Measurements from ENCODE around the gene EBF4. TPM values are rescaled to one million over a fixed set of nuclear protein-coding genes. Genes with fewer than 3 reads are reported as not detected.

Gene EBF4
- total and polyA plus RNA-seq, 2 of the 8 experiments (the other 6 are each of a cell fraction or from before 2014, with no cell fraction given): 1.2 to 2.9 TPM

DNA sequence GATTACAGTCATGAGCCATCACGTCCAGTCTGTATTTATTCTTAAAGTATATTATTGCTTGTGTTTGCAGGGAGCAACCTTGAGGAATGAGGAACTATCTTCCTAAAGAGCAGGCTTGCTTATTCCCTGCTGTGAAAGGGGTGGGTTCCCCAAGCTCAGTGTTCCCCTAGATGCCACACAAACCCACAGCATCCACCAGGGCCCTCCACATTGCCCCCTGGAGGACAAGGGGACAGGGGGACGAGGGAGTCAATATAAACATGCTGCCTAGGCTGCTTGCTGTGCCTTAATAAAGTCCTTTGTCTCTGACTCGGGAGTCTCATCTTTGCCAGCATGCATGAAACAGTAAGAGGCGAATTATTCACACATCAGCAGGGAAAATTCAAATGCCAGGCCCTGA is 20.6 kb upstream of the EBF4 start:
- TF ChIP-seq TAF1 (IDR thresholded peaks at IDR 0.05; ENCODE audit: low read depth, low read length) (no peak), CTCF (IDR thresholded peaks at IDR 0.05; ENCODE audit: control extremely low read depth in 1 of 3, insufficient read depth in 1 of 3, low read depth in 1 of 3, low read length in 3 of 3) (peak; percentile 69 to 81 (median 80)), RAD21 (IDR thresholded peaks at IDR 0.05 in 1 of 2, conservative IDR thresholded peaks at IDR 0.05 in 1 of 2; ENCODE audit: low read depth in 2 of 2, low read length in 2 of 2) (peak; percentile 20 to 47; a peak in 2 of 4 replicates), CREB1 (IDR thresholded peaks at IDR 0.05) (0 out of 2 replicates have a peak, but pooled peaks have one; percentile 32)
- no peak overlapping the region for H2BK120ac ChIP-seq (replicated peaks; ENCODE audit: low read depth, low read length)
- H4K91ac ChIP-seq (replicated peaks; ENCODE audit: insufficient read length, low read length): no peak overlapping the region
- no peaks in the 10 kb centered on the region for H3K9me3 ChIP-seq (ENCODE audit: insufficient read depth in 2 of 2, low read depth in 1 of 2, low read length in 1 of 2)
- no peak overlapping the region for H3K4me2 ChIP-seq (ENCODE audit: insufficient read depth in 1 of 2, low read depth in 2 of 2, low read length in 2 of 2)
- H3K4ac ChIP-seq (replicated peaks; ENCODE audit: insufficient read length, low read depth, low read length): no peak overlapping the region
- H3K23me2 ChIP-seq (ENCODE audit: low read depth, low read length): no peaks in the 10 kb centered on the region
- H4K5ac ChIP-seq (ENCODE audit: insufficient read length, low read depth, low read length): no peak overlapping the region
- no peak overlapping the region for H2BK15ac ChIP-seq (ENCODE audit: low read length)
- H2BK20ac ChIP-seq (ENCODE audit: low read length): no peak overlapping the region
- no peak overlapping the region for H2BK12ac ChIP-seq (ENCODE audit: low read depth, low read length)
- no peak overlapping the region for H3K23ac ChIP-seq (ENCODE audit: insufficient read length)
- POLR2A ChIA-PET (ENCODE audit: partially characterized antibody): interaction anchor here (0.9 to 28.5 kb wide), 5 partner anchors 9 to 209 kb away, joined by 3 to 463 read pairs (median 15); partner anchors contain the start of genes IDH3B and NOP56
- H3K14ac ChIP-seq (ENCODE audit: insufficient read length): no peak overlapping the region
- peak in 1 of 2 experiments; percentile 72 for DNase-seq (ENCODE audit: low read depth in 1 of 2, low spot score in 2 of 2)
- no peaks in the 10 kb centered on the region for H3K36me3 ChIP-seq (ENCODE audit: control insufficient read depth in 2 of 4, insufficient read depth in 4 of 4, low read length in 3 of 4)
- no peak overlapping the region for H3K4me3 ChIP-seq (ENCODE audit: extremely low read depth in 1 of 4, insufficient read depth in 2 of 4, low read depth in 3 of 4, low read length in 4 of 4)
- H2AK5ac ChIP-seq (ENCODE audit: low read depth, low read length): no peak overlapping the region
- WGBS, 2 experiments (ENCODE audit: extremely low coverage in 1 of 2, insufficient coverage in 1 of 2, insufficient read length in 1 of 2, insufficient replicate concordance in 2 of 2, low coverage in 1 of 2, low lambda C conversion rate in 2 of 2, missing lambda C conversion rate in 1 of 2): 46% methylated on average over 4 of the region's 4 CpGs; no CpG with 5 or more reads in 1 of the 2 experiments
- H3K56ac ChIP-seq (replicated peaks; ENCODE audit: insufficient read length, low read depth, low read length): no peak overlapping the region
- peak overlapping the region in 1 of 4 experiments; percentile 4; a peak in 1 of 7 replicates for H3K9ac ChIP-seq (replicated peaks in 1 of 4; ENCODE audit: extremely low read depth in 1 of 4, low read depth in 3 of 4, low read length in 3 of 4)
- no peaks in the 10 kb centered on the region for H4K20me1 ChIP-seq (replicated peaks in 1 of 2; ENCODE audit: control insufficient read depth in 1 of 2, insufficient read depth in 2 of 2, low read length in 2 of 2)
- H3K4me1 ChIP-seq (replicated peaks in 1 of 4; ENCODE audit: control insufficient read depth in 3 of 4, insufficient read depth in 4 of 4, low read length in 3 of 4): 0 out of 7 replicates have a peak, but pooled peaks cover 0 to 4% (median 0%) of the 10 kb centered on the region in 4 experiments
- no peaks in the 10 kb centered on the region for H3K79me1 ChIP-seq (ENCODE audit: low read depth, low read length)
- H3K27ac ChIP-seq (ENCODE audit: low read depth, low read length): no peak overlapping the region
- H3K79me2 ChIP-seq (ENCODE audit: control insufficient read depth in 1 of 2, insufficient read depth in 2 of 2, low read length in 2 of 2): no peaks in the 10 kb centered on the region
- FAIRE-seq: no peak
- no peak overlapping the region for H3K18ac ChIP-seq (ENCODE audit: extremely low read depth, low read length)
- H3K27me3 ChIP-seq (replicated peaks in 1 of 4; ENCODE audit: control insufficient read depth in 3 of 4, extremely low read depth in 1 of 4, insufficient read depth in 3 of 4, low read length in 3 of 4): no peaks in the 10 kb centered on the region; a peak in 3 of 7 replicates
- H2BK5ac ChIP-seq (ENCODE audit: low read depth, low read length): no peak overlapping the region
- no peak overlapping the region; the same call in 1 of the 2 replicates for H2AFZ ChIP-seq (ENCODE audit: low read length)
- H4K8ac ChIP-seq (ENCODE audit: extremely low read depth, insufficient read depth, low read length): no peak overlapping the region
- CTCF ChIA-PET (ENCODE audit: partially characterized antibody): interaction anchor here (0.6 to 2.2 kb wide), 16 partner anchors 10 to 212 kb away, joined by 3 to 12 read pairs (median 4); no protein-coding TSS in a partner anchor

Measured in H1 (cell line).